ENCODE results near the gene FUT2.

FUT2 gene

GRCh38 chr19:48720613-48721296 is 25.0 kb downstream of the FUT2 start:
- Histone ChIP-seq H3F3A (ENCODE audit: low read depth) (no peaks in the 10 kb centered on the region), H3K9me2 (replicated peaks; ENCODE audit: low read depth, low read length) (no peaks in the 10 kb centered on the region), H2AFZ (ENCODE audit: low read length) (peak overlapping the region; percentile 82), H3K9ac (ENCODE audit: low read depth, low read length, poor library complexity, severe bottlenecking) (peak overlapping the region; percentile 69), H3K4me1 (ENCODE audit: insufficient read depth, low read length, poor library complexity, severe bottlenecking) (peaks cover 12% of the 10 kb centered on the region), H3K27me3 (ENCODE audit: insufficient read depth, low read length, poor library complexity, severe bottlenecking) (no peaks in the 10 kb centered on the region), H3K36me3 (ENCODE audit: insufficient read depth, low read length) (no peaks in the 10 kb centered on the region), H3K9me3 (ENCODE audit: insufficient read depth, low read depth, low read length) (no peaks in the 10 kb centered on the region), H3K4me2 (ENCODE audit: low read depth, low read length, poor library complexity, severe bottlenecking) (peak overlapping the region; percentile 87), H4K20me1 (ENCODE audit: insufficient read depth, low read length, poor library complexity, severe bottlenecking) (no peaks in the 10 kb centered on the region), H3K4me3 (ENCODE audit: low read length, poor library complexity, severe bottlenecking) (peak overlapping the region; percentile 75), H3K79me2 (ENCODE audit: insufficient read depth, low read length) (no peaks in the 10 kb centered on the region)
- TF ChIP-seq CTCF (conservative IDR thresholded peaks at IDR 0.05; ENCODE audit: low read length), result no peak
- TF ChIP-seq EZH2phosphoT487 (IDR thresholded peaks at IDR 0.05; ENCODE audit: borderline replicate concordance), result no peak

- TF ChIP-seq EZH2phosphoT487 (IDR thresholded peaks at IDR 0.05; ENCODE audit: borderline replicate concordance) (no peak), CTCF (conservative IDR thresholded peaks at IDR 0.05; ENCODE audit: low read length) (no peak)
- H3K4me2 ChIP-seq (ENCODE audit: low read depth, low read length, poor library complexity, severe bottlenecking), result no peak overlapping the region
Measured at GRCh38 chr19:48722196-48722708, 26.5 kb downstream of the FUT2 start.

GRCh38 chr19:48724796-48725753 is 29.3 kb downstream of the FUT2 start:
- peak overlapping the region; percentile 14 for H3K4me3 ChIP-seq (ENCODE audit: low read length, poor library complexity, severe bottlenecking)
- H2AFZ ChIP-seq (ENCODE audit: low read length), result peak overlapping the region; percentile 92
- no peaks in the 10 kb centered on the region for H4K20me1 ChIP-seq (ENCODE audit: insufficient read depth, low read length, poor library complexity, severe bottlenecking)
- peak overlapping the region; percentile 47 for H3K4me2 ChIP-seq (ENCODE audit: low read depth, low read length, poor library complexity, severe bottlenecking)
- H3K9me2 ChIP-seq (replicated peaks; ENCODE audit: low read depth, low read length), result no peaks in the 10 kb centered on the region
- H3K9me3 ChIP-seq (ENCODE audit: insufficient read depth, low read depth, low read length), result no peaks in the 10 kb centered on the region
- H3K36me3 ChIP-seq (ENCODE audit: insufficient read depth, low read length), result no peaks in the 10 kb centered on the region
- H3K79me2 ChIP-seq (ENCODE audit: insufficient read depth, low read length), result no peaks in the 10 kb centered on the region
- H3F3A ChIP-seq (ENCODE audit: low read depth), result no peaks in the 10 kb centered on the region
- no peaks in the 10 kb centered on the region for H3K27me3 ChIP-seq (ENCODE audit: insufficient read depth, low read length, poor library complexity, severe bottlenecking)
- TF ChIP-seq EZH2phosphoT487 (IDR thresholded peaks at IDR 0.05; ENCODE audit: borderline replicate concordance) (no peak), CTCF (conservative IDR thresholded peaks at IDR 0.05; ENCODE audit: low read length) (no peak)
- H3K4me1 ChIP-seq (ENCODE audit: insufficient read depth, low read length, poor library complexity, severe bottlenecking), result peaks cover 19% of the 10 kb centered on the region
- H3K9ac ChIP-seq (ENCODE audit: low read depth, low read length, poor library complexity, severe bottlenecking), result peak overlapping the region; percentile 13

More at GRCh38 chr19:48722196-48722708, 26.5 kb downstream of the FUT2 start:
- H3K9ac ChIP-seq (ENCODE audit: low read depth, low read length, poor library complexity, severe bottlenecking), result no peak overlapping the region
- H3K36me3 ChIP-seq (ENCODE audit: insufficient read depth, low read length), result no peaks in the 10 kb centered on the region
- peaks cover 19% of the 10 kb centered on the region for H3K4me1 ChIP-seq (ENCODE audit: insufficient read depth, low read length, poor library complexity, severe bottlenecking)
- no peak overlapping the region for H3K4me3 ChIP-seq (ENCODE audit: low read length, poor library complexity, severe bottlenecking)
- H3F3A ChIP-seq (ENCODE audit: low read depth), result no peaks in the 10 kb centered on the region
- H4K20me1 ChIP-seq (ENCODE audit: insufficient read depth, low read length, poor library complexity, severe bottlenecking), result no peaks in the 10 kb centered on the region
- no peaks in the 10 kb centered on the region for H3K27me3 ChIP-seq (ENCODE audit: insufficient read depth, low read length, poor library complexity, severe bottlenecking)
- H3K9me3 ChIP-seq (ENCODE audit: insufficient read depth, low read depth, low read length), result no peaks in the 10 kb centered on the region
- no peak overlapping the region for H2AFZ ChIP-seq (ENCODE audit: low read length)
- no peaks in the 10 kb centered on the region for H3K9me2 ChIP-seq (replicated peaks; ENCODE audit: low read depth, low read length)
- H3K79me2 ChIP-seq (ENCODE audit: insufficient read depth, low read length), result no peaks in the 10 kb centered on the region

Data from Loucy (cell line).